ENCODE data around the gene THADA. TPM values are rescaled to one million over a fixed set of nuclear protein-coding genes. Genes with fewer than 3 reads are reported as not detected.
"Not testable (repeated sequence)": the region's sequence is repeated elsewhere in the genome, so short reads cannot be mapped to it uniquely, and the experiment has no call there.

The THADA gene
- total and polyA plus RNA-seq, 4 experiments from 2014 or later: 20.3 to 44.8 (median 32.8) TPM

GRCh38 chr2:43636153-43636552 is 40.3 kb upstream of the THADA start:
- H3K4me1 Mint-ChIP-seq: peaks cover 7 to 15% (median 14%) of the 10 kb centered on the region in 4 donors
- H3K4me3 Mint-ChIP-seq: peak overlapping the region in 6 of 8 donors; percentile 4 to 94 (median 50)
- H3K27ac ChIP-seq (ENCODE audit: low read depth, low read length); H3K9me3 ChIP-seq (ENCODE audit: control insufficient read depth in 1 of 2, low read length in 2 of 2); H3K4me3 ChIP-seq (ENCODE audit: low read length in 2 of 2); DNase-seq; H3K36me3 Mint-ChIP-seq; H3K36me3 ChIP-seq (ENCODE audit: insufficient read depth, low read length); H3K4me1 ChIP-seq (ENCODE audit: insufficient read depth, low read length); H3K27me3 ChIP-seq (ENCODE audit: insufficient read depth, low read length): not testable (repeated sequence)
- intact Hi-C loops (cut with micrococcal nuclease): loop anchor here (10.0 kb wide), 1 partner anchor 139 kb away; the partner anchor contains the start of gene DYNC2LI1
- ChIA-PET CTCF (ENCODE audit: partially characterized antibody) (interaction anchor here (1.0 to 1.1 kb wide), 2 partner anchors 23 to 38 kb away, joined by 3 read pairs; no protein-coding TSS in a partner anchor), POLR2A (ENCODE audit: partially characterized antibody) (interaction anchor here (0.9 to 1.0 kb wide), 2 partner anchors 40 to 825 kb away, joined by 3 to 5 read pairs; partner anchors contain the start of gene THADA)
- H3K27me3 Mint-ChIP-seq: peaks cover 26 to 32% of the 10 kb centered on the region in 2 donors
- peaks cover 0 to 13% (median 11%) of the 10 kb centered on the region in 8 donors for H3K9me3 Mint-ChIP-seq
- peak overlapping the region in 1 of 7 donors; percentile 66 for H3K27ac Mint-ChIP-seq

DNA sequence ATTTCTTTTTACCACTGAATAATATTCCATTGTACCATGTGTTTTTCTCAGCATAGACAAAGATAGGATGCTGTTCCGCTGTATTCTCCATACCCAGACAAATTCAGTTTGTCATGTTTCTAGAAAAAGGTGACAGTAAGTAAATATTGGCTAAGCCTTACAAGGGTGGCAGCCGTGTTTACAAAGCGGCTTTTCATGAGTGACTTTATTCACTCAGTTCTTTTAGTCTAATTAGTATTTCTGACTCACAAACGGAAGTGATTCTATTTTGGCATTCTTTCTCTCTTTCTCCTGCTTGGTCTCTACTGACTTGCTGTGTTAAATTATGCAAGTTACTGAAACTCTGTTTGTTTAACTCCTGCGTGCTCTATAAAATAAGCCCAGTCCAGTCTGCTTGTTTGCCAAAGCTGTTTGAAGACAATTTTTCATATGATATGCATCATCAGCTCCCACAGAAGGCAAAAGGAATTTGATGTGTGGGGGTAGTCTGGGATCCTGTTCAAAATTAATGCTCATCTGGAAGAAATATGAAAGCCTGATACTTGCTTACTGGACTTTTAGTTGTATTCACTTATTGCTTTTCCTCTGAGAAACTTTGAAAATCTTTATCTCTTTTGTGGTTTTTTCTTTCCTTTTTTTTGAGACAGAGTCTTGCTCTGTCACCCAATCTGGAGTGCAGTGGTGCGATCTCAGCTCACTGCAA is 38.9 kb upstream of the THADA start:
- no peak for DNase-seq
- H3K27me3 Mint-ChIP-seq: peaks cover 27 to 35% of the 10 kb centered on the region in 2 donors
- Histone ChIP-seq H3K9me3 (ENCODE audit: control insufficient read depth in 1 of 2, low read length in 2 of 2) (no peaks in the 10 kb centered on the region), H3K4me1 (ENCODE audit: insufficient read depth, low read length) (peaks cover 4% of the 10 kb centered on the region), H3K27me3 (ENCODE audit: insufficient read depth, low read length) (no peaks in the 10 kb centered on the region), H3K36me3 (ENCODE audit: insufficient read depth, low read length) (no peaks in the 10 kb centered on the region), H3K4me3 (ENCODE audit: low read length in 2 of 2) (no peak overlapping the region), H3K27ac (ENCODE audit: low read depth, low read length) (no peak overlapping the region)
- H3K9me3 Mint-ChIP-seq: peaks cover 0 to 10% (median 8%) of the 10 kb centered on the region in 8 donors
- peaks cover 7 to 15% (median 14%) of the 10 kb centered on the region in 4 donors for H3K4me1 Mint-ChIP-seq
- intact Hi-C loops (cut with micrococcal nuclease): loop anchor here (10.0 kb wide), 1 partner anchor 140 kb away; the partner anchor contains the start of gene DYNC2LI1
- no peak overlapping the region for H3K4me3 Mint-ChIP-seq
- peaks cover 0 to 3% of the 10 kb centered on the region in 2 donors for H3K36me3 Mint-ChIP-seq
- ChIA-PET CTCF (ENCODE audit: partially characterized antibody) (interaction anchor here (1.3 kb wide), 1 partner anchor 26 kb away, joined by 4 read pairs; no protein-coding TSS in a partner anchor), POLR2A (ENCODE audit: partially characterized antibody) (no interaction called here)
- H3K27ac Mint-ChIP-seq: no peak overlapping the region

DNA sequence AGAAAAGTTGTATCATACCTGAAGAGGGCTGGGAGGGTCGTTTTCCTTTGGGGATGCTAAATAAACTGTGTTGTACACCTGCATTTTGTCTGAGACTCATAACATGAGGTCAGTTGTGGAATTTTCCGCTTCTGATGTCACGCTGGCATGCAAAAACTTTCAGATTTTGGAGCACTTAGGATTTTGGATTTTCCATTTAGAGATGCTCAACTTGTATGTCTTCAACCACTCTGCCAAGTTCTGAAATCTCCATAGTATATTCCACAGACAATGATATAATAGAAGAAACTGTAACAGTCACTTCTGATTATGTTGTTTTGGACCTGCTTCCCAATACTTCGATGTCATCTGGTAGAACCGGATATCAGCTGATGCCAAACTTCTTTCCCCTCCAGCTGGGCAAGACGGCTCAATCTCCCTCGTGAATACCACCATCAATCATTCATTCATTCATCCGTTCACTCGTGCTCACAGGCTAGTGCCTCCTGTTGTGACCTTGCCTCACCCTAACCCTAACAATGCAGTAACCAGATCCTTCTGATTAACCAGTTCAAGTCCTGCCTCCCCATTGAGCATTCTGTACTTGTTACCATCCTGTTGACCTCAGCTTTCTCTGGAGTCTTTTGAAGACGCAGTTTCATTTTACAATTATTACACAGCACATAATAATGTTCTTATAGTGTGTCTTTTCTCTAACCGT is 35.9 kb upstream of the THADA start:
- Mint-ChIP-seq H3K4me1 (peaks cover 5 to 8% (median 7%) of the 10 kb centered on the region in 4 donors), H3K27me3 (peaks cover 26 to 37% of the 10 kb centered on the region in 2 donors), H3K4me3 (no peak overlapping the region), H3K9me3 (peaks cover 0 to 9% (median 4%) of the 10 kb centered on the region in 8 donors), H3K27ac (no peak overlapping the region), H3K36me3 (peaks cover 0 to 2% of the 10 kb centered on the region in 2 donors)
- intact Hi-C loops (cut with micrococcal nuclease): loop anchor here (10.0 kb wide), 1 partner anchor 143 kb away; the partner anchor contains the start of gene DYNC2LI1
- H3K4me3 ChIP-seq (ENCODE audit: low read length in 2 of 2): no peak overlapping the region
- DNase-seq: no peak
- no peaks in the 10 kb centered on the region for H3K36me3 ChIP-seq (ENCODE audit: insufficient read depth, low read length)
- ChIA-PET POLR2A (ENCODE audit: partially characterized antibody) (no interaction called here), CTCF (ENCODE audit: partially characterized antibody) (no interaction called here)
- no peaks in the 10 kb centered on the region for H3K9me3 ChIP-seq (ENCODE audit: control insufficient read depth in 1 of 2, low read length in 2 of 2)
- no peak overlapping the region for H3K27ac ChIP-seq (ENCODE audit: low read depth, low read length)
- H3K4me1 ChIP-seq (ENCODE audit: insufficient read depth, low read length): no peaks in the 10 kb centered on the region
- no peaks in the 10 kb centered on the region for H3K27me3 ChIP-seq (ENCODE audit: insufficient read depth, low read length)

DNA sequence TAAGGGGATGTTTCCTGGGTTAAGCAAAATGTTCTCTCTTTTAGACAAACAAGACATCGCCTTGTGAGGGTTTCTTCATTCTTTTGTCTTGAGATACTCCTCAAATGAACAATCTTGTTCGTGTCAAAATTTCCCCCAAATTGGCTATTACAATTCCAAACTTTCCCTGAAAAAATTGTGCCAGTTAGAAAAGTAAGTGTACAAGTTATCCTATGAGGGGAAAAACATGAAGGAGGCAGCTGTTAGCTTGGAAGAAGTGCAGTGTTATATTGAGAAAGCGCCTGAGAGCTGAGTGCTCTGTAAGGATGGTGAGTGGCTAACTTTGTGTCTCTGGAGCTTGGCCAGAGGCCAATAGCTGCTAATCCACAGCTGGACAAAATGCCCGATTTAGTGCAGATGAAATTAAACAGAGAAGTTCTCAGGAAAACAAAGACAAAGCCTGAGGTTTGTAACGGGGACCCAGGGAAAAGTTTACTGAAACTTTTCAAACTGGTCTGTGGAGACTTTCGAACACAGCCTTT is 27.2 kb upstream of the THADA start:
- peaks cover 11 to 28% of the 10 kb centered on the region in 2 donors for H3K27me3 Mint-ChIP-seq

DNA sequence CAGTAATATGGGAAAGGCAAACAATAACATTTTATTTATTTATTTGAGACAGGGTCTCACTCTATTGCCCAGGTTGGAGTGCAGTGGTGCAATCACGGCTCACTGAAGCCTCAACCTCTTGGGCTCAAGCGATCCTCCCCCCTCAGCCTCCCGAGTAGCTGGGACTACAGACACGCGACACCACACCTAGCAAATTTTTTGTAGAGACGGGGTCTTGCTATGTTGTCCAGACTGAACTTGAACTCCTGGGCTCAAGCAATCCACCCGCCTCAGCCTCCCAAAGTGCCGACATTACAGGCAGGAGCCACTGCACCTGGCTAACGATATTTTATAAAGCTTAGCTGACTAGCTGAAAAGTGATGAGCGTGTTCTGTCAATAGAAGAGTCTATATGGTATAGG is 23.7 kb upstream of the THADA start:
- POLR2A ChIA-PET (ENCODE audit: partially characterized antibody): no interaction called here

More for the DNA sequence above, 27.2 kb upstream of the THADA start:
- ChIA-PET POLR2A (ENCODE audit: partially characterized antibody) (no interaction called here), CTCF (ENCODE audit: partially characterized antibody) (no interaction called here)
- H3K4me1 Mint-ChIP-seq: no peaks in the 10 kb centered on the region
- Histone ChIP-seq H3K27me3 (ENCODE audit: insufficient read depth, low read length) (no peaks in the 10 kb centered on the region), H3K9me3 (ENCODE audit: control insufficient read depth in 1 of 2, low read length in 2 of 2) (no peaks in the 10 kb centered on the region), H3K27ac (ENCODE audit: low read depth, low read length) (no peak overlapping the region), H3K36me3 (ENCODE audit: insufficient read depth, low read length) (no peaks in the 10 kb centered on the region), H3K4me1 (ENCODE audit: insufficient read depth, low read length) (no peaks in the 10 kb centered on the region), H3K4me3 (ENCODE audit: low read length in 2 of 2) (no peak overlapping the region)
- DNase-seq: no peak
- peaks cover 0 to 6% (median 0%) of the 10 kb centered on the region in 8 donors for H3K9me3 Mint-ChIP-seq
- no peaks in the 10 kb centered on the region for H3K36me3 Mint-ChIP-seq
- H3K27ac Mint-ChIP-seq: no peak overlapping the region
- no peak overlapping the region for H3K4me3 Mint-ChIP-seq
- intact Hi-C loops (cut with micrococcal nuclease): no loop called here

GRCh38 chr2:43616967-43617680 is 21.3 kb upstream of the THADA start:
- POLR2A ChIA-PET (ENCODE audit: partially characterized antibody): no interaction called here
- Histone ChIP-seq H3K9me3 (ENCODE audit: control insufficient read depth in 1 of 2, low read length in 2 of 2) (no peaks in the 10 kb centered on the region), H3K4me1 (ENCODE audit: insufficient read depth, low read length) (no peaks in the 10 kb centered on the region), H3K27me3 (ENCODE audit: insufficient read depth, low read length) (no peaks in the 10 kb centered on the region), H3K36me3 (ENCODE audit: insufficient read depth, low read length) (no peaks in the 10 kb centered on the region), H3K4me3 (ENCODE audit: low read length in 2 of 2) (no peak overlapping the region), H3K27ac (ENCODE audit: low read depth, low read length) (no peak overlapping the region)
- Mint-ChIP-seq H3K27ac (no peak overlapping the region), H3K36me3 (no peaks in the 10 kb centered on the region), H3K27me3 (peaks cover 13 to 16% of the 10 kb centered on the region in 2 donors), H3K4me1 (peaks cover 0 to 4% (median 2%) of the 10 kb centered on the region in 4 donors), H3K4me3 (no peak overlapping the region), H3K9me3 (peaks cover 0 to 3% (median 0%) of the 10 kb centered on the region in 8 donors)
- no peak for DNase-seq
- intact Hi-C loops (cut with micrococcal nuclease): no loop called here
- CTCF ChIA-PET (ENCODE audit: partially characterized antibody): no interaction called here

More for the DNA sequence above, 23.7 kb upstream of the THADA start:
- H3K4me1 Mint-ChIP-seq: no peaks in the 10 kb centered on the region
- H3K9me3 Mint-ChIP-seq: no peaks in the 10 kb centered on the region
- no peak overlapping the region for H3K27ac ChIP-seq (ENCODE audit: low read depth, low read length)
- H3K27me3 ChIP-seq (ENCODE audit: insufficient read depth, low read length): no peaks in the 10 kb centered on the region
- intact Hi-C loops (cut with micrococcal nuclease): no loop called here
- no peaks in the 10 kb centered on the region for H3K9me3 ChIP-seq (ENCODE audit: control insufficient read depth in 1 of 2, low read length in 2 of 2)
- H3K4me1 ChIP-seq (ENCODE audit: insufficient read depth, low read length): no peaks in the 10 kb centered on the region
- H3K27ac Mint-ChIP-seq: no peak overlapping the region
- no peak for DNase-seq
- CTCF ChIA-PET (ENCODE audit: partially characterized antibody): no interaction called here
- no peaks in the 10 kb centered on the region for H3K36me3 ChIP-seq (ENCODE audit: insufficient read depth, low read length)
- no peaks in the 10 kb centered on the region for H3K36me3 Mint-ChIP-seq
- H3K27me3 Mint-ChIP-seq: peaks cover 15 to 26% of the 10 kb centered on the region in 2 donors
- no peak overlapping the region for H3K4me3 Mint-ChIP-seq
- no peak overlapping the region for H3K4me3 ChIP-seq (ENCODE audit: low read length in 2 of 2)
